ENCODE results near the gene CSF2. TPM values are rescaled to one million over a fixed set of nuclear protein-coding genes. Genes with fewer than 3 reads are reported as not detected.

The CSF2 gene
- 0.60 and 217 TPM in 2 replicates for total RNA-seq

GRCh38 chr5:132073231-132074013 is at the start of gene CSF2:
Gene CSF2, plus strand, starts transcription at chr5:132073789. Its CDS starts 35 bp downstream, at chr5:132073824.
- peak; percentile 53 for DNase-seq (ENCODE audit: low read depth)

DNA sequence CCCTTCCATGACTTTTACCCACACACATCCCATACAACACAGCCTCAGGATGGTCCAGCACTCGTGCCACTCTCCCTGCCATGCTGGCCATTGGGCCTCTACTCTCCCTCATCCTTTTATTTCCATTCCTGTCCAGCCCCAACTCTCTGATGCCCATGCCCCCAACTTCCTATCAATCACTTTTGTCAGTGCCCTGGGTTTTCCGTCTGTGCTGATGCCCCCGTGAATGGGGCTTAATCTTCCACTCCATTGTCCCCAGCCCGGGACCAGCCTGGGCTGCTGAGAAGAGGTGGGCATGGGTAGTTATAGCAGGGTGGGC is 49.5 kb upstream of the CSF2 start:
- no peak for DNase-seq (ENCODE audit: low read depth)

GRCh38 chr5:132024789-132025402 is 48.7 kb upstream of the CSF2 start:
- no peak for DNase-seq (ENCODE audit: low read depth)

DNA sequence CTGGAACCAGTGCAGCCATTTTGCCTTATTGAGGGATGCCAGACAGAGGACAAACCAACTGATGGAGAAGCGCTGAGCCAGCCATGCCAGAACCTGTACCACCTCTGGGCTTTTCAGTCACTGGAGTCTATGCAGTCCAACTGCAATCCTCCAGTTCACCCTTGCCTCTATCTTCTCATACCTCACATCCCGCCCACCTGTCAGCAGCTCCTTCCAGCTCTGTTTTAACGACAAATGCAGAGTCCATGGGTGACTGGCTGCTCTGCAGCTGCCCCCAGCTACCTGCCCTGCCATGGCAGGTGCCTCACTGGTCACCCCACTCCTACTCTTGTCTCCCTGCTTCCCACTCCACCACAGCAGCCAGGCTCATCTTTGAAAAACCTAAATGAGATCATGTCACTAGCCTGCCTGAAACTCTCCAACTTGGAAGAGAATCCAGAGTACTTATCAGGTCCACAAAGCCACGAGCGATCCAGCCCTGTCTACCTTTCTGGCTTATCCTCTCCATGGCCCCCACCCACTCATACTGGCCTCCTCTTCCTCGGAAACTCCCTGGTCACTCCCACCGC is 48.1 kb upstream of the CSF2 start:
- DNase-seq (ENCODE audit: low read depth) = no peak

GRCh38 chr5:132026516-132027008 is 47.0 kb upstream of the CSF2 start:
- DNase-seq (ENCODE audit: low read depth) = no peak

GRCh38 chr5:132027027-132027426 is 46.6 kb upstream of the CSF2 start:
- DNase-seq (ENCODE audit: low read depth) = no peak

- DNase-seq (ENCODE audit: low read depth) = no peak
Observed at GRCh38 chr5:132029609-132030330, 43.8 kb upstream of the CSF2 start.

GRCh38 chr5:132030610-132031009 is 43.0 kb upstream of the CSF2 start:
- no peak for DNase-seq (ENCODE audit: low read depth)

DNA sequence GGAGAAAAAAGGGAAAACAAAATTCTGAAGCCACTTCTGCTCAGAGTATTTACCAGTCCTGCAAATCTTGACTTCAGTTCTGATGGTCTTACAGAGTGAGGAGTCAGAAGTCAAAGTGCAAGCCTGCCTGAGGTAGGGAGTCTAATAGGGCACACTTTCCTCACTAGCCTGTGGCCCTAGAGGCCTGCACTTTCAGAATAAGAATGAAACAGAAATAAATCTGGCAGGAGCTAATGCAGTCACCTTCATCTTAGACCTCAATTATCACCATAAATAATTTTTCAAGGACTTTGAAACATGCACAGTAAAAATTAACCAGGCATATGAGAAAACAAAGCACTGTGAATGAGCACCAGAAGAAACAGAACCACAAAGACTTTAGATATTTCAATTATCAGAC is 41.4 kb upstream of the CSF2 start:
- DNase-seq (ENCODE audit: low read depth) = no peak

DNA sequence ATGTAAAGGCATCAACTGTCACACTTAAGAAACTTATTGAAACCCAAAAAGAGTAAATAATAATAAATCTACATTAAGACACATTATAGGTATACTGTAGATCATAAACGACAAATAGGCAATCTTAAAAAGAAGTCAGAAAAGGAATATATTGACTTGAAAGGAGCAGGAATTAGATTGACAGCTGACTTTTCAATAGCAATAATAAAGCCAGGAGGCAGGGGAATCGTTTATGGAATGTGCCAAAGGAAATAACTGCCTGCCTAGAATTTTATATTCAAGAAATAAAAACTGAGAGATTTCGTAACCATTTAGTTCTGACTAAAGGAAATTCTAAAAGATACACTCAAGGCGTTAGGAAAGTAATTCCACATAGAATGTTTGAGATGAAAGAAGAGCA is 40.5 kb upstream of the CSF2 start:
- DNase-seq (ENCODE audit: low read depth) = no peak

DNA sequence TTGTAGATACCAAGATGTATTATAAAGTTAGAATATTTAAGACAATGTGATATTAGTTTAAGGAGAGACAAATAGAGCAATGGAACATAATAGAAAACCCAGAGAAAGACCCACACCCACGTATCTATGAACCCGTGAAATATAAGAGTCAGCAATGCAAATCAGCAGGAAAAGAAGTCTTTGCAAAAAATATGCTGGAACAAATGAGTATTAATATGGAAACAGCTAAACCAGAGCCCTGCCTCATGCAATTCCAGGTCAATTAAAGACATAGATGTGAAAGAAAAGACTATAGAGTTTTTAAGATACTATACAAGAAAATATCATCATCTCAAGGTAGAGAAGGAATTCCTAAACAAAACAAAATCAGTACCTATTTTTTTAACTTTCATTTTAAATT is 36.2 kb upstream of the CSF2 start:
- no peak for DNase-seq (ENCODE audit: low read depth)

DNA sequence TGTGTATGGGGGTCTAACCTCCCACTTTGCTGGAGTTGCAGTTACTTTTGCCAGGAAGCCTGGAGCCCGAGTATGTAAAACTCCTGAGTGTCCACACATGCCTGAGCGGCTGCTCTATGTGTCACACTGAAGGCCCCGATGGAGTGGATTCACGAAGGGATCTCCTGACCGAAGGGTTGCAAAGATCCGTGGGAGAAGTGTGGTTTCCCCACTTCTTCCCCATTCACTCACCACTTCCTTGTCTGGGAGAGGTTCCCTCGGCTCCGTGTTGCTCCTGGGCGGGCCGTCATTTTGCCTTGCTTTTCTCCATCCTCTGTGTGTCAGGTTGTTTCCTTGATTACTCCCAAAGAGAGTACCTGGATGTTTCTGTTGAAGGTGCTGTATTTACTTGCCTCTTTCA is 29.4 kb upstream of the CSF2 start:
- DNase-seq (ENCODE audit: low read depth) = no peak

DNA sequence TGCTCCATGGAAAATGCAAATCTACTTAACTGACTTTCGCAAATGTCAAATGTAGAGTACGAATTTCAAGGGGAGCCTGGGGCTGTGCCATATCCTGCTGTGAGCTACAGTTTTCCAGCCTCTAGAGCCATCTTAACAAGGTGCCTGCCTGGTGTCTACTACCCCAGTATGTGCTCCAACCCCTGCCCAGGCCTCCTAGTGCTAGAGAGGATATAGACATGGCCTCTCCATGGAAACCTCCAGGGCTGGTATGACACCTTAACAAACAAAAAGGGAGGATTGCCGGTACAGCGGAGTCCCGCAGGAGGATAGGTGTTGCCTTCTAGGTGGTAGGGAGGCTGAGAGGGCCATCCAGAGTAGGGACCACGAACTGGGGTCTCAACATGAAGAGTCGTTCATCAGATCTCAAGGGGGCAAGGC is 26.7 kb upstream of the CSF2 start:
- no peak for DNase-seq (ENCODE audit: low read depth)

DNA sequence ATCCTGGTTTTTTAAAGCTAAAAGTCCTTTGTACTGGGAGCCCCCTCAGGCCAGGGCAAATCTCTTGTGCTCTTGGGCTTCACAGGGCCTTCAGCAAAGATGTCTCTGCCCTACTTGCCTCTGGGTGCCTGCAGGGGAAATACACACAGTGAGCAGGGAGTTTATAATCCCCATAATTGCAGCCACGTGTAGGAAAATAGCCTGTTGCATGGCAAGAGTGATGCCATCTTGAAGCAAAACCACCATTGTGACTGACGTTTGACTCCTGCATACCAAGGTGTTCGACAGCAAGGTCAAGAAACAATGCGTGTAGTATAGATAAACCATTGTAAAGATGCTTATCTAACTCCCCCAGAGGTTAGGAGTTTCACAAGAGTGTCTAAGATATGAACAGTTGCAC is 24.5 kb upstream of the CSF2 start:
- DNase-seq (ENCODE audit: low read depth) = no peak

DNA sequence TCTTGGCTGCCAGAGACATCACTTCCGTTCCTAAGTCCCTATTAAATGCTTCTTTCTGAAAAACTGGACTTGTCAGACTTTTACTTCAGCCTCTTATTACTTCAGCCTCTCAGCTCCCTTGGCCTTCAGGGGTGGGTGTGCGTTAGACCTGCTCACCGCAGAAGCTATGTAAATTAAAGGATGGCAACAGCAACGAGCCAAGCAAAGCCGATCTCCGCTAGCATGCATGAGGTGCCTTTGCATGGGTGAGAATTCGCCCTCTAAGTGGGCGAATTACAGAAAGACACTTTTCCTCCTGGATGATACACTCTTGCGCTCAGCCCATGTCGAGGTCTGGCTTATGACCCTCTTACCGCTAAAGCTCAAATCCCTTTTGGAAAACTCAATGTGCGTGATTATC is 24.0 kb upstream of the CSF2 start:
- DNase-seq (ENCODE audit: low read depth) = no peak

DNA sequence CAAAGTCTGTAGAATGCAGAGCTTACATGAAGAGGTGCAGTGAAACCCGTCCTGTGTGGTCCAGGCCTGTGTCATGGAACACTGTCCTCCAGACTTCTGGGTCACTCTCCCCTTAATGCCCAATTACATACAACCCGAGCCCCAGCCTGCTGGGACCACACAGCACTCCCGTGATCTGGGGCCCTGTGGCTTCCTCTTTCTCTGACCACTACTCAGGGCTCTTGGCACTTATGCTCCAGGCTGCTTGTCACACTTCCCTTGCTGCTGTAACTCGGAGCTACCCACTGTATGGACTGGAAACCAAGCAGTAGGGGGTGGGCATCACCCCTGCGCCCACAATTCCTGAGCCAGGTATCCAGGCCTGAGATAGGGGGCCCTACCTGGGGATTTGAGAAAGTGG is 23.5 kb upstream of the CSF2 start:
- no peak for DNase-seq (ENCODE audit: low read depth)

DNA sequence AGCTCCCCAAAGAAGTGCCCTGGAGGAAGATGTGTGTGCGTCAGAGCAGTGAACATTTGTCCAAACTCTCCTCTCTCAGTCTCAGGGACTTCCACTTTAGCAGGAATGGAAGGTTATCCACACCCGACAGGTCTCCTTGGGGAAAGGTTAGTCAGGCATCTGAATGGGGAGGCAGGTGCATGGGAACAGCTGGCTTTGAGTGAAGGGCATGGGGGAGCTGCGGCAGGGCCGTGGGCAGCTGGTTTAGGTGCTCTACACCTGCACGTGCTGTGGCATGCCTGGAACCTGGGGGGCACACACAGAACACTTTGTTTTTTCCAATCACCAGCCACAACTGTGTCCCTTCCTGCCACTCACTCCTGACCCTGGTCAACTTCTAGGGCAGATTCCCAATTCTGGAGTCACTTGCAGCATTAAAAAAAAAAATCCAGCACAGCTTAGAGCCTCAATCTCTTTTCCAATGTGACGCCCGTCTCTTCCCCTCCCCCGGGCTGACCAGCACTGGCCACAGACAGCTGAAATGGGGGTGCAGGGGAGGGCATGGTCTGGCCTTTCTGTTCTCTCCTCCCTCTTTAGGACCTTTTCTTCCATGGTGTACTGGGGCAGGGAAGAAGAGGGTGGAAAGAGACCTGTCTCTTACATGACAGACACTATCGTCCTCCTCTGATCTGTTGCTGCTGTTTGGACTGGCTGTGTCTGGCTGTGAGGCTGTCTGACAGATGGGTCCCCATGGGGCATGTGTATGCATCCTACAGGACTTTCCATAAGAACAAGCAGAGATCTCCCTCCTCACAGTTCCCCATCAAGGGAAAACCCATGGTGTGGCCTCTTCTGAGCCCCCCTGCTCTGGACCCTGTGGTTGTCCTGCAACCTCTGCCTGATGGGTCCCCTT is 22.7 kb upstream of the CSF2 start:
- no peak for DNase-seq (ENCODE audit: low read depth)

GRCh38 chr5:132052520-132052919 is 21.1 kb upstream of the CSF2 start:
- DNase-seq (ENCODE audit: low read depth) = no peak

- no peak for DNase-seq (ENCODE audit: low read depth)
Observed at GRCh38 chr5:132053483-132053882, 20.1 kb upstream of the CSF2 start.

DNA sequence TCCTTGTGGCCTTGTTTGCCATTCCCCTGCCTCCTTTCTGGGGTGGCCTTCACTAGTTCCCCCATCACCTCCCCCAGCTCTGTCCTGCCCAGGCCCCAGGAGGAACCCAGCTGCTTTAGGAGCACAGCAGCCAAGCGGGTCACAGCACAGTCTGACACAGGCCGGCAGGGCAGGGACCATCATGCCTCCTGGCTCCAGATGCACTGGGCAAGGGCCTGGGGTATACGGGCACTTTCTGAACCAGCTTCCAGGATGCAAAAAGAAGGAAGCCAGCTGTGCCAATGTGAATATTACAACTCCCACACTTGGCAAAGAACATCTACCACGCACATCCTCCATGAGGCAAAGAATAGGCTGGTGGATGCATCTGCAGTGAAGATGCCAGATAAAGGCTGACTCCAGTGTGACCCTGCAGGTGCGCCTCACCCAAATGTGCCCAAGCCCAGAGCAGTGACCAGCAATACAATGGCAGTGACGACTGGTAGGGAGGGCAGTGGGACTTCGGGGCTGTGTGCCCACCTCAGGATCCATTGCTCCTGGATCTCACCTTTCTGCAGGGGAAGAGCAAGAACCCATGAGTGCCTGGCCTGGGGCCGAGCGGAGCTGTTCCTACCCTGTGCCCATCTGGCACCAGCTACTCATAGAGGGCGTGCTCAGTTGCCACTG is 19.4 kb upstream of the CSF2 start:
- DNase-seq (ENCODE audit: low read depth) = no peak

Measured in renal cortical epithelial cell (primary cell).